ENCODE results near the gene ALK. TPM values are rescaled to one million over a fixed set of nuclear protein-coding genes. Genes with fewer than 3 reads are reported as not detected.

ALK gene
- total RNA-seq, 1 experiment from 2014 or later, result 0.87 TPM

DNA sequence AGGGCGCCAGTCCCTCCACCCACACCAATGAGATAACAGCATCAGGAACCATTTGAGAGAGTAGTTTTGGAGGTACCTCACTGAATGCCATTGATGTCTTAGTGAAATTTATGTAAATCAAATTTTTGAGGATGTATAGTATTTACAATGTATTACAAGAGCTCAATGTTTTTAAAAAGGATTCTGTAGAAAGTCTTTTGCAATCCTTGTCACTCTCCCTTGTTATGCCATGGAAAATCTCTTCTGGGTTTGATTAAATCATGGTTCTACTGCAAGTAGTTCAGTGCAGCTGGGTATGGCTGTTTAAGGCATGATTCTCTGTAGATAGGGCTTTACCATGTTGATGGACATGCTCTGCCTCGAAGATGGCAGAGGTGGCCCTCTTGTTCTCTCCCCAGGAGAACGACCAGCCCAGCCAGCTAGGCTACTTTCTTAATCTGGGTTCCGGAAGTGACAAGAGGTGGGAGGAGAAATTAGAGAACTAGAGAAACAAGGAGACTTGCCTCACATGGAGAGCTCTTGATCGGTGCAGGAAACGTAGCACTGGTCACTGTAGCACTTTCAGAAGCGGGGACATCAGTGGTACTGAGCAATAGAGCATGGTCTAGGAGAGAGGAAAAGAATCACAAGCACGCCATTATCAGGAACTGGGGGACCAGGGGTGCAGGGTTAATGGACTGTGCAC, 603.4 kb downstream of the ALK start:
- no peak for TF ChIP-seq EZH2phosphoT487 (IDR thresholded peaks at IDR 0.05; ENCODE audit: borderline replicate concordance, low read length)
- TF ChIP-seq EZH2 (IDR thresholded peaks at IDR 0.05; ENCODE audit: low read length, unreplicated experiment), result no peak
- TF ChIP-seq, protein P1, sequence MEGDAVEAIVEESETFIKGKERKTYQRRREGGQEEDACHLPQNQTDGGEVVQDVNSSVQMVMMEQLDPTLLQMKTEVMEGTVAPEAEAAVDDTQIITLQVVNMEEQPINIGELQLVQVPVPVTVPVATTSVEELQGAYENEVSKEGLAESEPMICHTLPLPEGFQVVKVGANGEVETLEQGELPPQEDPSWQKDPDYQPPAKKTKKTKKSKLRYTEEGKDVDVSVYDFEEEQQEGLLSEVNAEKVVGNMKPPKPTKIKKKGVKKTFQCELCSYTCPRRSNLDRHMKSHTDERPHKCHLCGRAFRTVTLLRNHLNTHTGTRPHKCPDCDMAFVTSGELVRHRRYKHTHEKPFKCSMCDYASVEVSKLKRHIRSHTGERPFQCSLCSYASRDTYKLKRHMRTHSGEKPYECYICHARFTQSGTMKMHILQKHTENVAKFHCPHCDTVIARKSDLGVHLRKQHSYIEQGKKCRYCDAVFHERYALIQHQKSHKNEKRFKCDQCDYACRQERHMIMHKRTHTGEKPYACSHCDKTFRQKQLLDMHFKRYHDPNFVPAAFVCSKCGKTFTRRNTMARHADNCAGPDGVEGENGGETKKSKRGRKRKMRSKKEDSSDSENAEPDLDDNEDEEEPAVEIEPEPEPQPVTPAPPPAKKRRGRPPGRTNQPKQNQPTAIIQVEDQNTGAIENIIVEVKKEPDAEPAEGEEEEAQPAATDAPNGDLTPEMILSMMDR (conservative IDR thresholded peaks at IDR 0.05; ENCODE audit: low read depth, low read length), result no peak
- no peaks in the 10 kb centered on the region for H4K20me1 ChIP-seq (ENCODE audit: low read length)
- H3K27me3 ChIP-seq (ENCODE audit: low read length), result no peaks in the 10 kb centered on the region
- no peak overlapping the region for H3K4me2 ChIP-seq (ENCODE audit: low read length)
- POLR2A ChIA-PET (ENCODE audit: unreplicated experiment), result no interaction called here
- intact Hi-C loops (cut with micrococcal nuclease), result loop anchor here (10.0 kb wide), 2 partner anchors 327 to 427 kb away; no protein-coding TSS in a partner anchor
- H3K9me3 ChIP-seq (ENCODE audit: low read length), result no peaks in the 10 kb centered on the region
- no TSS peak for BruUV-seq (replicated peaks)
- no peaks in the 10 kb centered on the region for H3K9me2 ChIP-seq (replicated peaks; ENCODE audit: low read length)
- peaks cover 4% of the 10 kb centered on the region; the same call in 1 of the 2 replicates for H3K4me1 ChIP-seq (ENCODE audit: insufficient read depth, low read length)
- no peak overlapping the region for H2AFZ ChIP-seq (ENCODE audit: low read length)
- no peaks in the 10 kb centered on the region for H3K36me3 ChIP-seq (ENCODE audit: low read depth, low read length)
- H3K79me2 ChIP-seq (ENCODE audit: low read length), result no peaks in the 10 kb centered on the region
- DNase-seq (no peak), ATAC-seq (no peak)
- CTCF ChIA-PET, result no interaction called here
- no peak overlapping the region for H3K27ac ChIP-seq (ENCODE audit: low read length)
- H3F3A ChIP-seq (ENCODE audit: low read length, unreplicated experiment), result no peaks in the 10 kb centered on the region
- H3K4me3 ChIP-seq (ENCODE audit: low read length), result no peak overlapping the region
- H3K9ac ChIP-seq (ENCODE audit: low read length), result no peak overlapping the region

DNA sequence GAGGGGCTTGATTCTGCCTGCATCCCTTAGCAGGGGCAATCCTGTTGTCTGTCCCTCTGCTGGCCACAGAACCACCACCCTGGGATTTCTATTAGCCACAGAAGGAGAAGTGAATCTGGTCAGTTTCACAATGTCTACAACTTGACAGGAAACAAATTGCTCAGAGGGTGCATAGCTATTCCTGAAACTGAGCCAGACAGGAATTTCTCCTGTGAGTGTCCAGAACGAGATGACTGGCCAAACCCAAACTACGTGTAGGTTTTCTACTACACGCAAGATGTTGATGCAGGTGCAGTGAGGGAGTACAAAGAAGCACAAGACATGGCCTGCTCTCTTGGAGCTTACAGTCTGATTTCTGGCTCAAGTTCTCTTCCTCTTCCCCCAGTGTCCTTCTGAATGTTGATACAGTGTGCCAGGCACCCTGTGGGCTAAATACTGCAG, 604.3 kb downstream of the ALK start:
- CTCF ChIA-PET, result no interaction called here
- Histone ChIP-seq H3K4me1 (ENCODE audit: insufficient read depth, low read length) (peaks cover 3% of the 10 kb centered on the region; the same call in 1 of the 2 replicates), H3K36me3 (ENCODE audit: low read depth, low read length) (no peaks in the 10 kb centered on the region), H3F3A (ENCODE audit: low read length, unreplicated experiment) (no peaks in the 10 kb centered on the region), H3K9ac (ENCODE audit: low read length) (no peak overlapping the region), H3K79me2 (ENCODE audit: low read length) (no peaks in the 10 kb centered on the region), H3K9me2 (replicated peaks; ENCODE audit: low read length) (no peaks in the 10 kb centered on the region), H3K27ac (ENCODE audit: low read length) (no peak overlapping the region), H4K20me1 (ENCODE audit: low read length) (no peaks in the 10 kb centered on the region), H3K9me3 (ENCODE audit: low read length) (no peaks in the 10 kb centered on the region), H3K27me3 (ENCODE audit: low read length) (no peaks in the 10 kb centered on the region), H3K4me3 (ENCODE audit: low read length) (no peak overlapping the region), H2AFZ (ENCODE audit: low read length) (no peak overlapping the region), H3K4me2 (ENCODE audit: low read length) (no peak overlapping the region)
- BruUV-seq (replicated peaks), result no TSS peak
- intact Hi-C loops (cut with micrococcal nuclease), result loop anchor here (10.0 kb wide), 2 partner anchors 328 to 428 kb away; no protein-coding TSS in a partner anchor
- peak; percentile 28 for DNase-seq
- TF ChIP-seq, protein P1 (conservative IDR thresholded peaks at IDR 0.05; ENCODE audit: low read depth, low read length), result no peak
- no peak for TF ChIP-seq EZH2phosphoT487 (IDR thresholded peaks at IDR 0.05; ENCODE audit: borderline replicate concordance, low read length)
- no peak for ATAC-seq
- POLR2A ChIA-PET (ENCODE audit: unreplicated experiment), result no interaction called here
